Fibroblast of skin of scalp (primary cell): ENCODE data around the gene KLRD1. TPM values are rescaled to one million over a fixed set of nuclear protein-coding genes. Genes with fewer than 3 reads are reported as not detected.
A peak's percentile ranks its signal among the peaks of the same experiment; 100 is the strongest.
"Not testable (repeated sequence)": the region's sequence is repeated elsewhere in the genome, so short reads cannot be mapped to it uniquely, and the experiment has no call there.

Experiments used
- DNase-seq: peaks from one replicate; pipeline ENCODE4 v3.0.0-alpha.2; 2013
- polyA plus RNA-seq, 2 experiments: library from polyadenylated mRNA; unstranded; fragments of 120-200 nt; gene quantifications; one replicate each; pipeline ENCODE4 v1.2.1, GENCODE V29; 2013; ENCODE audit not compliant: insufficient read length in 2 of 2

Gene KLRD1
- 0.01 TPM for polyA plus RNA-seq (2013, experiment 1 of 2; ENCODE audit: insufficient read length)
- polyA plus RNA-seq (2013, experiment 2 of 2; ENCODE audit: insufficient read length) = 0.01 TPM

GRCh38 chr12:10307630-10308029 is at the start of gene KLRD1:
Gene KLRD1 (plus strand): TSS chr12:10307870. CDS start chr12:10308078, 208 bp downstream.
- no peak for DNase-seq

GRCh38 chr12:10260927-10261326 is 46.7 kb upstream of the KLRD1 start:
- no peak for DNase-seq

GRCh38 chr12:10268037-10268436 is 39.6 kb upstream of the KLRD1 start:
- no peak for DNase-seq

GRCh38 chr12:10272467-10272866 is 35.2 kb upstream of the KLRD1 start:
- DNase-seq = no peak

- no peak for DNase-seq
Measured at GRCh38 chr12:10276774-10277173, 30.9 kb upstream of the KLRD1 start.

GRCh38 chr12:10278104-10278503 is 29.6 kb upstream of the KLRD1 start:
- DNase-seq = no peak

- no peak for DNase-seq
Measured at GRCh38 chr12:10279937-10280336, 27.7 kb upstream of the KLRD1 start.

- no peak for DNase-seq
Measured at GRCh38 chr12:10283027-10283426, 24.6 kb upstream of the KLRD1 start.

GRCh38 chr12:10285919-10286318 is 21.8 kb upstream of the KLRD1 start:
- DNase-seq = no peak

DNA sequence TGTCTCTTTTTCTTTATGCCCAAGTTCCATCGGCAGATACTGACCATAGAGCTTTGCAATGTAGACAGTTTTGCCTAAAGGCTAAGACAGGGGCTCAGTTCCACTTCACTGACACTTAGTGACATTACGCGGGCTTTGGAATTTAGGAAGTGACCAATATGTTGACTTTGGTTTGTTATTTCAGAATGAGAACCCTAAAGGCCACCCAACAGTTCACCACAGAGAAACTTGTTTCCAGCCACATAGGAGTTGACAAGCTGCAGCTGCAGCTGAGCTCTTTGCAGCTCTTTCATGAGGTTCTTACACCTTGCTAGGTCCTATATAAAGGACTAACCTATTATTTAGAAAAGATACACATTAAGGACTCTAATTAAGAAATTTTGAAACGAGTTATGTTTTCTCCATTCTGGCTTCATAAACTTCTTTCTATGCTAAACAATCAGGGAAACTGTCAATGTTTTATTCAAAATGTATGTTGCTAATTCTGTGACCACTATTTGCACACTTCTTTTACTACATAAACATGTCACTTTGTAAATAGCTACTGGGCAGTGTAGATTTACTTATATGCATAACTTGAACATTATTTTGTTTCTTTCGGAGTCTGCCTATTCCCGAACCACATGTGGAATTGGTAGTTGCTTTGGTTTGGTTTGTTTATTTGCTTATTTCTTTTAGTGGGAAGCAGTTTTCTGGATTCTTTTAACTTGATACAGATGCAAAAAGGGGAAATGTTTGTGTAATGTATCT is 18.5 kb upstream of the KLRD1 start:
- DNase-seq = no peak

GRCh38 chr12:10291030-10291429 is 16.6 kb upstream of the KLRD1 start:
- DNase-seq = no peak

GRCh38 chr12:10293151-10293550 is 14.5 kb upstream of the KLRD1 start:
- no peak for DNase-seq

- no peak for DNase-seq
Measured at GRCh38 chr12:10293570-10294227, 14.0 kb upstream of the KLRD1 start.

DNA sequence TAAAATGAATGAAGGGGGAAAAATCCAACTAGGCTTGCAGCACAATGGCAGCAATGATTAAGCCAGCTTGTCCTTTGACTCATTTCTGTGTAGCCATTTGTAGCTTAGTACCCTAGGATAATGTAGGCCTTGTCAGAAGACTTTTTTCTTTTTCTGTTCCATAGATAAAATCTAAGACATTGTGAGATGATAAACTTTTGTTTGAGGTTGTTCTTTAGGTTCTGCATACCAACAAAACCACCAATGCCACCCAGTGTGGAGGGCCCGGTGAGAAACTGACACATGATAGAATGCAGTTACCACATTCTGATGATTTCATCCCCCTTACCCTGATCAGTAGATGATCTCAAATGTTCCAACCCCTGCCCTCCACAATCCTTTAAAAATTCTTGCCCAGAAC is 6.6 kb upstream of the KLRD1 start:
- DNase-seq = peak; percentile 1

DNA sequence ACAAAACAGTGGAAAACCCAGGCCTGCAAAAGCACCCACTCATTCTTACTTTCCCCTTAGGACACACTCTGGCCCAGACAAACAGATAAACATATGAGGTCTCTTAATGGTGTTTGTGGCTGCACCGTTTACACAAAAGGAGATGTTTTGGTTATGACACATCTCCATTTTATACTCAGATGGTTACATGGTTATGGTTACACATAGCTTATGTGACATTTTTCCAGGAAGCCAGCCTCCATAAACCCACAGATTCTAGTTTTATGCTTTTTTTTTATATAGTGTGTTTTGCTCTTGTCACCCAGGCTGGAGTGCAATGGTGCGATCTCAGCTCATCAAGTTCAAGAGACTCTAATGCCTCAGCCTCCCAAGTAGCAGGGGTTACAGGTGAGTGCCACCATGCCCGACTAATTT is 3.5 kb upstream of the KLRD1 start:
- peak; percentile 21 for DNase-seq

DNA sequence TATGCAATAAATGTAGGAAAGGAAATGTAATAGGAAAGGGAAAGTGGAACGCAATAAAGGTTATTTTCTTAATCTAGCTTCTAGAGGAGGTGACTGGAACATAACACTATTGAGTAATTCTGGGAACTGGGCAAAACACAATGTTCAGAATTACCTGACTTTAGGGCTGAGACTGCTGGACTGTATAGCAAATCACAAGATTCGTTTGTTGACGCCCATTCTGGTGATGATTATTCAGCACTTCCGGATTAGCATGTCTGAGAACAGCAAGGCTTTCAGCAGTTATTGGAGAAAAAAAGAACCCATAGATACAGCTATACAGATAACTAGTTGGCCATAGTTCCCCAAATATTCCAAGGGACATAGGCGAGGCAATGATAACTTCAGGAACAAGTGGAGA is 2.3 kb upstream of the KLRD1 start:
- no peak for DNase-seq

DNA sequence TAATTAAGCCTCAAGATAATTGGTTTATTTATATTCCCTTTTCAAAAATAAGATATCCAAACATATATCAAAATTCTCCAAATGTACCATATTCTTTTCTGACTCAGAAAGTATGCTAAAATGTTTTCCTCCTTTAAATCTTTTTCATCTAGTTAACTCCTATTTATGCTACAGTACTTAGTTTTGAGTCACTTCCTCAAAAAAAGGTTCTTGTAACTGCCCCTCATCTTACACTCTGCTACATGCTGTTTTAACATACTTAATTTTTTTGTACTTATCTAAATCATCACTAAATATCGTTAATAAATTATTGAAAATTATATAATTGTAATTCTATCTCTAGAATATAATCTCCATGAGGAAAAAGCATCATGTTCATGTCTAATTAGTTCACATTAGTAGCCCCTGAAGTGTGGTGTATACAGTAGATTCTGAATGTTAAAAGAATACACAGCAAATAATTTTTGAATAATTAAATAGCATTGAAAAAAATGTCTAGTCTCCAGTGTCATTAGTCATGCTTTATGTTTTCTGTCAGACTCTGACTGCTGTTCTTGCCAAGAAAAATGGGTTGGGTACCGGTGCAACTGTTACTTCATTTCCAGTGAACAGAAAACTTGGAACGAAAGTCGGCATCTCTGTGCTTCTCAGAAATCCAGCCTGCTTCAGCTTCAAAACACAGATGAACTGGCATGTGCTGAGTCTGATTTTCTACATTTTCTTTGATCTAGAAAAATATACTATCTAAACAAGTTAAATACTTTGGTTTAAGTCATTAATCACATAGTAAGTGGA is 3.5 kb downstream of the KLRD1 start:
- peak; percentile 1 for DNase-seq

GRCh38 chr12:10319388-10319787 is 11.7 kb downstream of the KLRD1 start:
- DNase-seq = no peak

GRCh38 chr12:10320643-10321042 is 13.0 kb downstream of the KLRD1 start:
- DNase-seq = no peak

- not testable (repeated sequence) for DNase-seq
Measured at GRCh38 chr12:10328691-10329090, 21.0 kb downstream of the KLRD1 start.

DNA sequence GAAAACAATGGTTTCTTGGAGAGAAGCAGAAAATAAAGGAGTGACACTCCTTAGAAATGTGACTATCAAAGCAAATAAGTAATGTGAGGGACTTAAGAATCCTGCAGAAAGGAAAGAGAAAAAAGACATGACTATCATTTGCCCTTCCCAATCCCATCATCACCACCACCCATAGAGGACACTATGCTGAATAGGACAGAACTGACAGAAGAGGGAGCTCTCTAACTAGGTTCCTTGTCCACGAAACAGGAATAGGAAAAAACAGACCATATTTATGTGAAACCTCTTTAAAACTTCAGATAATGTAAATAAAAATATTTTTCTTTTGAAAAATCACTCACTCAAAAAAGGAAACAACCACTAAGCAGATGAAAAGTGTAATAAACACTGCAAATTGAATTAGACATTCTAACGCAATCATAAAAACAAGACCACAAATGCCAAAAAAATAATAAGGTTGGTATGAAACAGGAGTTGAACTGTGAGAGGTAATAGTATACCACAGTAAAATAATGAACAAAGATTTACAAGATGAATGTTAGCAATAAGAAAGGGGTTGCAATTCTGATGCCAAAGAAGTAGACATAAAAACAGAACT is 24.1 kb downstream of the KLRD1 start:
- DNase-seq = peak; percentile 60

GRCh38 chr12:10336196-10336595 is 28.5 kb downstream of the KLRD1 start:
- not testable (repeated sequence) for DNase-seq

DNA sequence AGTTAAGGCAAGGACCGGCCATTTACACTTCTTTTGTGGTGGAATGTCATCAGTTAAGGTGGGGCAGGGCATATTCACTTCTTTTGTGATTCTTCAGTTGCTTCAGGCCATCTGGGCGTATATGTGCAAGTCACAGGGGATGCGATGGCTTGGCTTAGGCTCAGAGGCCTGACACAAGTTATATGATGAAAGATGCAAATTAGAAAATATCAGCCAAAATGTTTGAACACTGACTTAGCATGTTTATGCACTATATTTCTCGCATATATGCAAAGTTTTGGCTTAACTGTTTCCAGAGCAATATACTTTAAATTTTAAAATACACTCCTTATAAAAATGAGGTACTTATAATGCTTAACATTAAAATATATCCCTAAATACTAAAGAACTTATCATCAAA is 30.8 kb downstream of the KLRD1 start:
- not testable (repeated sequence) for DNase-seq
